ENCODE results near the gene SPG11.

DNA sequence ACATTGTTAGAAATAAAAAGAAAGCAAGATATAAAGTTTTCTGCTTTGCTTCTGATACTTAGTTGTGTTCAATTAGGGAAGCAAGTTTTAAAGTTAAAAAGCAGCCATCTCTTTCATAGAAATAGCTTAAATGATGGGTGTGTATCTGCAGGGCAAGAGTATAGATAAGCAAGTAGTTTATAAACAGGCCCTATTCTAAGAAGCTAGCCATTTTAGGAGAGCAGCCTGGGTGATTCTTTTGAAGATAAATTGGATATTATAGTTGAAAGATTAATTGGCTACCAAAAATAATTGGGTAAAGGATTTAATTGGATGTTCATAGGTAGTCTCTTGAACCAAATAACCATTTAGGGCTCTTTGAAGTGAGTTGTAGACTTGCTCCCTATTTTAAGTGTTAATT lies 120.9 kb downstream of the SPG11 start:
- TF ChIP-seq, protein P1, sequence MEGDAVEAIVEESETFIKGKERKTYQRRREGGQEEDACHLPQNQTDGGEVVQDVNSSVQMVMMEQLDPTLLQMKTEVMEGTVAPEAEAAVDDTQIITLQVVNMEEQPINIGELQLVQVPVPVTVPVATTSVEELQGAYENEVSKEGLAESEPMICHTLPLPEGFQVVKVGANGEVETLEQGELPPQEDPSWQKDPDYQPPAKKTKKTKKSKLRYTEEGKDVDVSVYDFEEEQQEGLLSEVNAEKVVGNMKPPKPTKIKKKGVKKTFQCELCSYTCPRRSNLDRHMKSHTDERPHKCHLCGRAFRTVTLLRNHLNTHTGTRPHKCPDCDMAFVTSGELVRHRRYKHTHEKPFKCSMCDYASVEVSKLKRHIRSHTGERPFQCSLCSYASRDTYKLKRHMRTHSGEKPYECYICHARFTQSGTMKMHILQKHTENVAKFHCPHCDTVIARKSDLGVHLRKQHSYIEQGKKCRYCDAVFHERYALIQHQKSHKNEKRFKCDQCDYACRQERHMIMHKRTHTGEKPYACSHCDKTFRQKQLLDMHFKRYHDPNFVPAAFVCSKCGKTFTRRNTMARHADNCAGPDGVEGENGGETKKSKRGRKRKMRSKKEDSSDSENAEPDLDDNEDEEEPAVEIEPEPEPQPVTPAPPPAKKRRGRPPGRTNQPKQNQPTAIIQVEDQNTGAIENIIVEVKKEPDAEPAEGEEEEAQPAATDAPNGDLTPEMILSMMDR (IDR thresholded peaks at IDR 0.05), result no peak
- TF ChIP-seq EZH2 (IDR thresholded peaks at IDR 0.05; ENCODE audit: borderline replicate concordance, insufficient read depth, low read depth, low read length, poor library complexity, severe bottlenecking), result no peak
